ENCODE results near the gene PRRG2. TPM values are rescaled to one million over a fixed set of nuclear protein-coding genes. Genes with fewer than 3 reads are reported as not detected.

The PRRG2 gene
- total and polyA plus RNA-seq, 2 of the 13 experiments (the other 11 are each of a cell fraction or from before 2014, with no cell fraction given) = 0.66 to 0.82 TPM

GRCh38 chr19:49640113-49640898 lies 59.2 kb downstream of the PRRG2 start, which contains the start of gene RRAS (continued):
- TF ChIP-seq KLF13 (CRISPR knock-in tag; IDR thresholded peaks at IDR 0.05) = no peak
- no peak for TF ChIP-seq ZBTB37 (CRISPR knock-in tag; IDR thresholded peaks at IDR 0.05)
- no peak for TF ChIP-seq HHEX (CRISPR knock-in tag; IDR thresholded peaks at IDR 0.05)
- no peak for TF ChIP-seq NKX3-1 (CRISPR knock-in tag; IDR thresholded peaks at IDR 0.05)
- TF ChIP-seq SMAD9 (CRISPR knock-in tag; IDR thresholded peaks at IDR 0.05) = no peak
- no peak for TF ChIP-seq ZNF234 (CRISPR knock-in tag; conservative IDR thresholded peaks at IDR 0.05)
- TF ChIP-seq NFE2L2 (IDR thresholded peaks at IDR 0.05; ENCODE audit: low read length) = no peak
- TF ChIP-seq ZNF276 (CRISPR knock-in tag; IDR thresholded peaks at IDR 0.05; ENCODE audit: low read depth) = no peak
- no peak for TF ChIP-seq FOXM1 (CRISPR knock-in tag; IDR thresholded peaks at IDR 0.05)
- TF ChIP-seq CBX2 (IDR thresholded peaks at IDR 0.05; ENCODE audit: low read depth, low read length) = no peak
- TF ChIP-seq CBX2 (CRISPR knock-in tag; IDR thresholded peaks at IDR 0.05; ENCODE audit: low read depth) = no peak
- no peak for TF ChIP-seq ZHX1 (CRISPR knock-in tag; IDR thresholded peaks at IDR 0.05; ENCODE audit: low read depth)
- TF ChIP-seq SRY (CRISPR knock-in tag; IDR thresholded peaks at IDR 0.05) = no peak
- no peak for TF ChIP-seq ZSCAN12 (CRISPR knock-in tag; IDR thresholded peaks at IDR 0.05)
- TF ChIP-seq CEBPB (IDR thresholded peaks at IDR 0.05; ENCODE audit: borderline replicate concordance, low read depth, low read length) = no peak
- no peak for TF ChIP-seq MLLT10 (CRISPR knock-in tag; IDR thresholded peaks at IDR 0.05)
- no peak for TF ChIP-seq PBX3 (CRISPR knock-in tag; IDR thresholded peaks at IDR 0.05; ENCODE audit: borderline replicate concordance)
- no peak; the same call in 1 of the 2 replicates for TF ChIP-seq ZSCAN29 (CRISPR knock-in tag; conservative IDR thresholded peaks at IDR 0.05)
- no peak for TF ChIP-seq NR3C1 (CRISPR knock-in tag; IDR thresholded peaks at IDR 0.05)
- TF ChIP-seq ZNF800 (CRISPR knock-in tag; IDR thresholded peaks at IDR 0.05) = no peak; the same call in 1 of the 2 replicates
- TF ChIP-seq SRSF1 (optimal IDR thresholded peaks at IDR 0.05; ENCODE audit: low read depth, low read length) = peak; percentile 60
- 0 out of 2 replicates have a peak, but pooled peaks have one; percentile 55 for TF ChIP-seq ZSCAN31 (CRISPR knock-in tag; IDR thresholded peaks at IDR 0.05; ENCODE audit: low read depth)

All from HepG2 (cell line).